ENCODE results near the gene NUPR1.

GRCh38 chr16:28501258-28502232, 37.2 kb downstream of the NUPR1 start:
- TF ChIP-seq, protein P1, sequence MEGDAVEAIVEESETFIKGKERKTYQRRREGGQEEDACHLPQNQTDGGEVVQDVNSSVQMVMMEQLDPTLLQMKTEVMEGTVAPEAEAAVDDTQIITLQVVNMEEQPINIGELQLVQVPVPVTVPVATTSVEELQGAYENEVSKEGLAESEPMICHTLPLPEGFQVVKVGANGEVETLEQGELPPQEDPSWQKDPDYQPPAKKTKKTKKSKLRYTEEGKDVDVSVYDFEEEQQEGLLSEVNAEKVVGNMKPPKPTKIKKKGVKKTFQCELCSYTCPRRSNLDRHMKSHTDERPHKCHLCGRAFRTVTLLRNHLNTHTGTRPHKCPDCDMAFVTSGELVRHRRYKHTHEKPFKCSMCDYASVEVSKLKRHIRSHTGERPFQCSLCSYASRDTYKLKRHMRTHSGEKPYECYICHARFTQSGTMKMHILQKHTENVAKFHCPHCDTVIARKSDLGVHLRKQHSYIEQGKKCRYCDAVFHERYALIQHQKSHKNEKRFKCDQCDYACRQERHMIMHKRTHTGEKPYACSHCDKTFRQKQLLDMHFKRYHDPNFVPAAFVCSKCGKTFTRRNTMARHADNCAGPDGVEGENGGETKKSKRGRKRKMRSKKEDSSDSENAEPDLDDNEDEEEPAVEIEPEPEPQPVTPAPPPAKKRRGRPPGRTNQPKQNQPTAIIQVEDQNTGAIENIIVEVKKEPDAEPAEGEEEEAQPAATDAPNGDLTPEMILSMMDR (IDR thresholded peaks at IDR 0.05; ENCODE audit: insufficient read depth, low read length) = no peak
- no peak for TF ChIP-seq REST (IDR thresholded peaks at IDR 0.05; ENCODE audit: insufficient replicate concordance, low read depth)
- no peak for TF ChIP-seq SPI1 (IDR thresholded peaks at IDR 0.05; ENCODE audit: borderline replicate concordance, low read depth)

Data from HL-60 (cell line).